Suprapubic skin (tissue), 4 donors: ENCODE results near the gene RASD2. TPM values are rescaled to one million over a fixed set of nuclear protein-coding genes. Genes with fewer than 3 reads are reported as not detected.
"Not testable (repeated sequence)": the region's sequence is repeated elsewhere in the genome, so short reads cannot be mapped to it uniquely, and the experiment has no call there.

Experiments used
- DNase-seq, 2 donors: peaks; one replicate each; pipeline ENCODE4 v3.0.0-alpha.2; 2019; ENCODE audit warnings: low spot score in 2 of 2
- H3K27ac ChIP-seq: fragments of 200-600 bp; sonication (generic); one replicate; pipeline ENCODE4 v1.5.1; 2019
- H3K27me3 ChIP-seq: fragments of 200-600 bp; sonication (generic); one replicate; pipeline ENCODE4 v1.5.1; 2019
- H3K36me3 ChIP-seq: fragments of 200-600 bp; sonication (generic); one replicate; pipeline ENCODE4 v1.5.1; 2019
- H3K4me1 ChIP-seq: fragments of 200-600 bp; sonication (generic); one replicate; pipeline ENCODE4 v1.5.1; 2019
- H3K4me3 ChIP-seq: fragments of 200-600 bp; sonication (generic); one replicate; pipeline ENCODE4 v1.5.1; 2019; ENCODE audit warnings: mild to moderate bottlenecking
- H3K9me3 ChIP-seq: fragments of 200-600 bp; sonication (generic); one replicate; pipeline ENCODE4 v1.5.1; 2019
- EP300 ChIP-seq: sonication (generic); formaldehyde crosslinking; IDR thresholded peaks from one replicate; pipeline ENCODE4 v1.6.1; 2017; ENCODE audit warnings: antibody characterized with exemption
- POLR2A ChIP-seq, 2 donors: fragments of 450-650 bp; IDR thresholded peaks; one replicate each; pipeline ENCODE4 v1.6.1; 2017; ENCODE audit warnings: antibody characterized with exemption in 2 of 2, mild to moderate bottlenecking in 2 of 2, moderate library complexity in 2 of 2
- POLR2AphosphoS5 ChIP-seq, 3 donors: sonication (generic); formaldehyde crosslinking; IDR thresholded peaks; one replicate each; pipeline ENCODE4 v1.6.1; 2017; ENCODE audit warnings: antibody characterized with exemption in 3 of 3
- WGBS: methylation state at CpG from one replicate; pipeline ENCODE4 v1.1.5; 2018; 5-methylcytosine and 5-hydroxymethylcytosine counted together
- total RNA-seq, 4 donors: library from RNA; depleted of rRNA; stranded (reverse); fragments of >200 nt; gene quantifications; one replicate each; pipeline ENCODE4 v1.1.0, GENCODE V29; 2016
- TF ChIP-seq, protein P1 (sequence below), 2 donors: fragments of 200-600 bp in 1 of 2; fragments of 450-650 bp in 1 of 2; sonication (generic) in 1 of 2; IDR thresholded peaks; one replicate each; pipeline ENCODE4 v1.5.1; 2016 to 2019; ENCODE audit warnings: antibody characterized with exemption in 2 of 2, mild to moderate bottlenecking in 1 of 2, moderate library complexity in 1 of 2

RASD2 gene
- total RNA-seq, 4 donors from 2014 or later = 0.89 to 1.7 (median 1.2) TPM

DNA sequence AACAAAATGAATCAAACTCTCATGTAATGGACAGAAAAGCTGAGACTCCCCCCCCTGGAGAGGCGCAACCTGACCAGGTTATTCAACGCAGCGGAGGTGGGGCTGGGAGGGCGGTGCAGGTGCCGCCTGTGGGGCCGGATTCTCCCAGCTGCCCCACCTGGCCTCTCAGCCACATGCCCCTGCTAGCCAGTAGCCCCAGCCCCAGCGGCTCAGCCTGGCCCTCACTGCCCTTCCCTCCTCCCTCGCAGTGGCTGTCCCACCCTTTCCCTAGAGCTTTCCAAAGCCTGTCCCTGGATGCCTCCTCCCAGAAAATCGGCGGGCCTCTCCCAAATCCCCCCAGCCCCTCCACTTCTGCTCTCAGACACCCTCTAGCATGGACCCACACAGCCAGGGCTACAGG, 31.2 kb upstream of the RASD2 start:
- Histone ChIP-seq H3K27ac (no peak overlapping the region), H3K4me3 (no peak overlapping the region), H3K36me3 (no peaks in the 10 kb centered on the region), H3K9me3 (no peaks in the 10 kb centered on the region), H3K27me3 (peaks cover 2% of the 10 kb centered on the region), H3K4me1 (no peaks in the 10 kb centered on the region)
- 90% methylated on average over 10 of the region's 10 CpGs for WGBS
- TF ChIP-seq, protein P1, sequence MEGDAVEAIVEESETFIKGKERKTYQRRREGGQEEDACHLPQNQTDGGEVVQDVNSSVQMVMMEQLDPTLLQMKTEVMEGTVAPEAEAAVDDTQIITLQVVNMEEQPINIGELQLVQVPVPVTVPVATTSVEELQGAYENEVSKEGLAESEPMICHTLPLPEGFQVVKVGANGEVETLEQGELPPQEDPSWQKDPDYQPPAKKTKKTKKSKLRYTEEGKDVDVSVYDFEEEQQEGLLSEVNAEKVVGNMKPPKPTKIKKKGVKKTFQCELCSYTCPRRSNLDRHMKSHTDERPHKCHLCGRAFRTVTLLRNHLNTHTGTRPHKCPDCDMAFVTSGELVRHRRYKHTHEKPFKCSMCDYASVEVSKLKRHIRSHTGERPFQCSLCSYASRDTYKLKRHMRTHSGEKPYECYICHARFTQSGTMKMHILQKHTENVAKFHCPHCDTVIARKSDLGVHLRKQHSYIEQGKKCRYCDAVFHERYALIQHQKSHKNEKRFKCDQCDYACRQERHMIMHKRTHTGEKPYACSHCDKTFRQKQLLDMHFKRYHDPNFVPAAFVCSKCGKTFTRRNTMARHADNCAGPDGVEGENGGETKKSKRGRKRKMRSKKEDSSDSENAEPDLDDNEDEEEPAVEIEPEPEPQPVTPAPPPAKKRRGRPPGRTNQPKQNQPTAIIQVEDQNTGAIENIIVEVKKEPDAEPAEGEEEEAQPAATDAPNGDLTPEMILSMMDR (IDR thresholded peaks at IDR 0.05) = no peak
- no peak for TF ChIP-seq POLR2A (IDR thresholded peaks at IDR 0.05)
- TF ChIP-seq EP300 = no peak
- TF ChIP-seq POLR2AphosphoS5 (IDR thresholded peaks at IDR 0.05) = no peak
- no peak for DNase-seq

DNA sequence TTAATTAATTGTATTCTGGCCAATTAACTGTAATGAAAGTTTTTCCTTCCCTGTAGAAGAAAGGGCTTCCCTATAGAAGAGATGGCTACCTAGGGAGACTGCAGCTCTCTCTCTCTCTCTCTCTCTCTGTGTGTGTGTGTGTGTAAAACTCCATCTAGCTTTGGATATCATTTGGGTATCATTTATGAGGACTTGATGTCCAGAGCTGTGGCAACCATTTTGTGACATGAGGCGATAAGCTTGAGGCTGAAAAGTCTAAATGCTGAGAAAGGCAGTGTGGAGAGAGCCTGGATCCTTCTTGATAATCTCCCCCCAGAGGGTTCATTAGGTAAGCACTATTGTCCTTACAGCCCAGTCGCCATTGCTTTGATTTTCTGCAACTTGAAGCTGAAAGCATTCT, 30.7 kb upstream of the RASD2 start:
- Histone ChIP-seq H3K27me3 (peaks cover 2% of the 10 kb centered on the region), H3K36me3 (no peaks in the 10 kb centered on the region), H3K9me3 (no peaks in the 10 kb centered on the region), H3K4me1 (no peaks in the 10 kb centered on the region), H3K27ac (no peak overlapping the region), H3K4me3 (no peak overlapping the region)
- TF ChIP-seq, protein P1 (IDR thresholded peaks at IDR 0.05) = no peak
- TF ChIP-seq EP300 (no peak), POLR2A (IDR thresholded peaks at IDR 0.05) (no peak), POLR2AphosphoS5 (IDR thresholded peaks at IDR 0.05) (no peak)
- 88% methylated on average over 2 of the region's 2 CpGs for WGBS
- DNase-seq = no peak

DNA sequence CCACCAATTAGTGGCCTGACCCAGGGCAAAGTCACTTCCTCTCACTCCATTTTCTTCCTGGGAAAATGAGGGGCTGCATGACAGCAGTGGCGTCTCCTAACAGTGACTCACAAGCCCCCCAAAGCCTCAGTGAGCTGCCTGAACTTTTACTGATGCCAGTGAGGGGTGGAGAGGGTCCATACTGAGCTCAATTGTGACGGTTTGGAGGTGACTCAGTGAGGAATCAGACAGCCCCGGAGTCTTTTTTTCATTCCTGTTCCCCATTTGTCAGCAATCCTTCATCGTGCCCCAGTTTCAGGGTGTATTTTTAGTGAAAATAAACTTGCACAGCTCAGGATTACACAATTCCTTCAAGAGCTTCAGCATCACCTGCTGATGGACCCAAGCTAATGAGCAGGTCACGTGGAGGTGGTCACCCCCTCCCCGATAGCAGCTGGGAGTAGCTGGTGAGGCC, 30.1 kb upstream of the RASD2 start:
- 79% methylated on average over 6 of the region's 6 CpGs for WGBS
- H3K4me3 ChIP-seq = no peak overlapping the region
- H3K27me3 ChIP-seq = peaks cover 2% of the 10 kb centered on the region
- H3K9me3 ChIP-seq = no peaks in the 10 kb centered on the region
- TF ChIP-seq, protein P1 (IDR thresholded peaks at IDR 0.05) = no peak
- no peak for TF ChIP-seq EP300
- no peak for TF ChIP-seq POLR2AphosphoS5 (IDR thresholded peaks at IDR 0.05)
- no peak for TF ChIP-seq POLR2A (IDR thresholded peaks at IDR 0.05)
- no peak for DNase-seq
- H3K4me1 ChIP-seq = no peaks in the 10 kb centered on the region
- H3K36me3 ChIP-seq = no peaks in the 10 kb centered on the region
- H3K27ac ChIP-seq = no peak overlapping the region

DNA sequence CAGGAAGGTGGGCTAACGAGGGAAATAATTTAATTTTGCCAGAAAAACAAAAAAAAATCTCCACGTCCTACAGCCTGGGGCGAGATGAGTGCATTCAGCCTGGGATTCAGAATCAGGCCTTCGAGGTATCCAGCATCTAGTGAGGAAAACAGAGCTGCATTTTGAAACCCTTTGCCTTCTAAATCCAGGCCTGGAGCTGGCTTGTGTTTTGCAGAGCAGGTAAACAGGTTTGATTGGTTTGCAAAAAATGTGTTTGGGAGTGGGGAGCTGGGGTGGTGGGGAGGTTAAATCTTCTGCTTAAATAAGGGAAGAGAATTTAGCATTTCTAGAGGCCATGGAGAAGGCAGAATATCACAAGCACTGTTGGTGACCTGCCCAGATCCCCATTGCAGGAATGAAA, 29.7 kb upstream of the RASD2 start:
- H3K9me3 ChIP-seq = no peaks in the 10 kb centered on the region
- no peak for DNase-seq
- no peaks in the 10 kb centered on the region for H3K36me3 ChIP-seq
- no peak overlapping the region for H3K4me3 ChIP-seq
- H3K4me1 ChIP-seq = no peaks in the 10 kb centered on the region
- no peak overlapping the region for H3K27ac ChIP-seq
- TF ChIP-seq EP300 (no peak), POLR2AphosphoS5 (IDR thresholded peaks at IDR 0.05) (no peak), POLR2A (IDR thresholded peaks at IDR 0.05) (no peak)
- TF ChIP-seq, protein P1 (IDR thresholded peaks at IDR 0.05) = no peak
- peaks cover 2% of the 10 kb centered on the region for H3K27me3 ChIP-seq
- 74% methylated on average over 4 of the region's 4 CpGs for WGBS

DNA sequence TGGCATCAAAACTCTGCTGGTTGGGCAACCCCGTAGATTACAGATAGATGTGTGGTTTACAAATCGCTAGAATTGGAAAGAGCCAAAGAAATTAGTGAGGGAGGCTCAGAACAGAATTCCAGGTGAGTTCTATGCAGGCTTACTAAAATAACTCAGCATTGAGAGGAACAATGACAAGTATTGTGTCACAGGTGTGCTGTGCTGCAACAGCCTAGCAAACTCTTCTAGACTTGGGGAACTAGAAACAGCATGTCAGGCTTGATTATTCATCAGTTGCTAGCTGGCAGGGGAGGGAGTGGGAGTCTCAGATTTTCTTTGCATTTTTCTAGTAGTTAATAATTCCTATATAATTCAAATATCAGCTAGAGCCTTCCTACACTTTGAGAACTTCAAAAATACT, 26.3 kb upstream of the RASD2 start:
- DNase-seq = no peak
- no peak overlapping the region for H3K27ac ChIP-seq
- no peaks in the 10 kb centered on the region for H3K9me3 ChIP-seq
- TF ChIP-seq EP300 (no peak), POLR2A (IDR thresholded peaks at IDR 0.05) (no peak), POLR2AphosphoS5 (IDR thresholded peaks at IDR 0.05) (no peak)
- TF ChIP-seq, protein P1 (IDR thresholded peaks at IDR 0.05) = no peak
- H3K36me3 ChIP-seq = no peaks in the 10 kb centered on the region
- H3K4me3 ChIP-seq = no peak overlapping the region
- WGBS = 66% methylated on average over 2 of the region's 2 CpGs
- H3K4me1 ChIP-seq = no peaks in the 10 kb centered on the region
- peaks cover 32% of the 10 kb centered on the region for H3K27me3 ChIP-seq

DNA sequence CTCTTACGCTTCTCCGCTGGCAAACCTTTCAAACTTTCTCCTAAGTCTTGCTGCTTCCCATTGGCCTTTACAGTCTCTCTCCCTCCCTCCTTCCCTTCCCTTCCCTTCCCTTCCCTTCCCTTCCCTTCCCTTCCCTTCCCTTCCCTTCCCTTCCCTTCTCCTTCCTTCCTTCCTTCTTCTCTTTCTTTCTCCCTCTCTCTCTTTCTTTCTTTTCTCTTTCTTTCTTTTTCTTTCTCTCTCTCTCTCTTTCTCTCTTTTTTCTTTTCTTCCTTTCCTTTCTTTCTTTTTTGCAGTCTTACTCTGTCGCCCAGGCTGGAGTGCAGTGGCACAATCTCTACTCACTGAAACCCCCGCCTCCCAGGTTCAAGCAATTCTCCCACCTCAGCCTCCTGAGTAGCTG, 24.7 kb upstream of the RASD2 start:
- H3K4me3 ChIP-seq, H3K4me1 ChIP-seq, H3K27ac ChIP-seq, H3K9me3 ChIP-seq, DNase-seq, H3K36me3 ChIP-seq: not testable (repeated sequence)
- peaks cover 45% of the 10 kb centered on the region for H3K27me3 ChIP-seq
- WGBS = 95% methylated on average over 4 of the region's 4 CpGs
